Measurements from ENCODE around the gene ENAH.
A peak's percentile ranks its signal among the peaks of the same experiment; 100 is the strongest.
"Not testable (repeated sequence)": the region's sequence is repeated elsewhere in the genome, so short reads cannot be mapped to it uniquely, and the experiment has no call there.

The ENAH gene

GRCh38 chr1:225652729-225653462 lies at the start of gene ENAH:
Gene ENAH (minus strand): TSS chr1:225653123. CDS start chr1:225652690, 433 bp downstream.
- DNase-seq, result peak; percentile 89

- no peak for DNase-seq
Measured at GRCh38 chr1:225700889-225701465, 48.1 kb upstream of the ENAH start.

GRCh38 chr1:225700164-225700821 lies 47.4 kb upstream of the ENAH start:
- DNase-seq, result no peak

- DNase-seq, result no peak
Measured at GRCh38 chr1:225699336-225699735, 46.4 kb upstream of the ENAH start.

GRCh38 chr1:225698194-225698593 lies 45.3 kb upstream of the ENAH start:
- not testable (repeated sequence) for DNase-seq

- no peak for DNase-seq
Measured at GRCh38 chr1:225697428-225697827, 44.5 kb upstream of the ENAH start.

GRCh38 chr1:225695578-225696337 lies 42.8 kb upstream of the ENAH start:
- DNase-seq, result peak; percentile 6

- no peak for DNase-seq
Measured at GRCh38 chr1:225694151-225694603, 41.3 kb upstream of the ENAH start.

GRCh38 chr1:225693697-225694096 lies 40.8 kb upstream of the ENAH start:
- not testable (repeated sequence) for DNase-seq

GRCh38 chr1:225693085-225693696 lies 40.3 kb upstream of the ENAH start:
- DNase-seq, result no peak

- no peak for DNase-seq
Measured at GRCh38 chr1:225692517-225692879, 39.6 kb upstream of the ENAH start.

GRCh38 chr1:225691861-225692516 lies 39.1 kb upstream of the ENAH start:
- DNase-seq, result no peak

GRCh38 chr1:225691377-225691776 lies 38.5 kb upstream of the ENAH start:
- no peak for DNase-seq

- no peak for DNase-seq
Measured at GRCh38 chr1:225689882-225690459, 37.0 kb upstream of the ENAH start.

- no peak for DNase-seq
Measured at GRCh38 chr1:225688345-225688744, 35.4 kb upstream of the ENAH start.

GRCh38 chr1:225685476-225686176 lies 32.7 kb upstream of the ENAH start:
- DNase-seq, result no peak

GRCh38 chr1:225684741-225685140 lies 31.8 kb upstream of the ENAH start:
- DNase-seq, result no peak

GRCh38 chr1:225681231-225681630 lies 28.3 kb upstream of the ENAH start:
- no peak for DNase-seq

GRCh38 chr1:225678545-225678944 lies 25.6 kb upstream of the ENAH start:
- DNase-seq, result peak; percentile 33

- DNase-seq, result no peak
Measured at GRCh38 chr1:225677350-225678124, 24.6 kb upstream of the ENAH start.

Data from NCI-H2171 treated with DMSO at 0.1 percent for 48 hours (cell line).